B cell (primary cell): ENCODE results near the gene BANP. TPM values are rescaled to one million over a fixed set of nuclear protein-coding genes. Genes with fewer than 3 reads are reported as not detected.

Experiments
- ATAC-seq: fragments of 200-7000 bp; cut with Tn5 transposase; one replicate; pipeline ENCODE4 v1.10.0; 2021; ENCODE audit warnings: low read depth, mild to moderate bottlenecking, moderate number of reproducible peaks, moderate library complexity
- CTCF ChIA-PET: fragments of 350-600 bp; sonication (Branson Sonifier 250); formaldehyde crosslinking; loops from one replicate; lab custom pipeline; 2021; ENCODE audit warnings: antibody characterized with exemption, inconsistent platforms; lab: Charles Lee
- POLR2A ChIA-PET: fragments of 350-600 bp; sonication (Branson Sonifier 250); formaldehyde crosslinking; loops from one replicate; lab custom pipeline; 2021; ENCODE audit warnings: antibody characterized with exemption; lab: Charles Lee
- DNase-seq: peaks from one replicate; pipeline ENCODE4 v3.0.0; 2013
- H2AFZ ChIP-seq: 2 replicates; pipeline ENCODE4 v1.6.1; 2012; ENCODE audit warnings: mild to moderate bottlenecking, low read depth, low read length; ENCODE audit not compliant: insufficient read depth, poor library complexity, severe bottlenecking
- H3K27ac ChIP-seq, 2 donors: 1 replicate in 1 of 2; 2 replicates in 1 of 2; pipeline ENCODE4 v1.5.1; 2012 to 2013; ENCODE audit warnings: low read length in 2 of 2, mild to moderate bottlenecking in 2 of 2, moderate library complexity in 1 of 2
- H3K27me3 ChIP-seq, 4 experiments: fragments of 200-600 bp in 1 of 4; sonication (generic) in 1 of 4; replicated peaks in 1 of 4; 1 replicate in 2 of 4; 2 replicates in 2 of 4; pipeline versions ENCODE4 v1.6.1 to v1.7.0; 2013 to 2016; ENCODE audit warnings: low read length in 3 of 4, mild to moderate bottlenecking in 2 of 4, mixed read lengths in 1 of 4, moderate library complexity in 1 of 4; ENCODE audit not compliant: insufficient read depth in 4 of 4, control insufficient read depth in 3 of 4; ENCODE audit errors: control extremely low read depth in 1 of 4
- H3K36me3 ChIP-seq, 2 experiments: replicated peaks in 1 of 2; 1 replicate in 1 of 2; 2 replicates in 1 of 2; pipeline versions ENCODE4 v1.6.1 to v1.7.1; 2013; ENCODE audit warnings: low read length in 1 of 2; ENCODE audit not compliant: insufficient read depth in 2 of 2, control insufficient read depth in 1 of 2; ENCODE audit errors: control extremely low read depth in 1 of 2, extremely low read depth in 1 of 2
- H3K4me1 ChIP-seq, 2 donors: fragments of 200-600 bp in 1 of 2; sonication (generic) in 1 of 2; 1 replicate in 1 of 2; 2 replicates in 1 of 2; pipeline versions ENCODE4 v1.5.1 to v1.6.1; 2013 to 2017; ENCODE audit warnings: low read length in 2 of 2; ENCODE audit not compliant: control insufficient read depth in 2 of 2, insufficient read depth in 2 of 2
- H3K4me2 ChIP-seq: replicated peaks from 2 replicates; pipeline ENCODE3; 2012; ENCODE audit warnings: mild to moderate bottlenecking, low read depth, low read length; ENCODE audit not compliant: poor library complexity, severe bottlenecking
- H3K4me3 ChIP-seq, 5 experiments: fragments of 200-600 bp in 1 of 5; sonication (generic) in 1 of 5; 1 replicate in 3 of 5; 2 replicates in 2 of 5; pipeline versions ENCODE4 v1.5.1 to v1.7.0; 2011 to 2016; ENCODE audit warnings: low read length in 4 of 5, mild to moderate bottlenecking in 4 of 5, low read depth in 2 of 5, control low read depth in 1 of 5, moderate library complexity in 1 of 5; ENCODE audit not compliant: insufficient read depth in 1 of 5; ENCODE audit errors: control extremely low read depth in 1 of 5, extremely low read depth in 1 of 5
- H3K79me2 ChIP-seq: fragments of 200-600 bp; sonication (generic); one replicate; pipeline ENCODE4 v1.6.0; 2016; ENCODE audit warnings: low read length; ENCODE audit not compliant: control insufficient read depth, insufficient read depth
- H3K9ac ChIP-seq: fragments of 200-600 bp; sonication (generic); 2 replicates; pipeline ENCODE4 v1.6.1; 2017; ENCODE audit warnings: mild to moderate bottlenecking, low read length, moderate library complexity
- H3K9me3 ChIP-seq, 3 donors: one replicate each; pipeline versions ENCODE4 v1.6.1 to v1.7.1; 2013; ENCODE audit warnings: low read length in 2 of 3; ENCODE audit not compliant: control insufficient read depth in 2 of 3, insufficient read depth in 1 of 3; ENCODE audit errors: control extremely low read depth in 1 of 3
- H4K20me1 ChIP-seq: 2 replicates; pipeline ENCODE4 v1.6.0; 2012; ENCODE audit warnings: mild to moderate bottlenecking, low read length; ENCODE audit not compliant: insufficient read depth, control insufficient read depth, poor library complexity, severe bottlenecking
- H3K27ac Mint-ChIP-seq: one replicate; pipeline ENCODE4 v1.8.0; 2021; ENCODE audit warnings: mixed read lengths
- H3K27me3 Mint-ChIP-seq: one replicate; pipeline ENCODE4 v1.8.0; 2021; ENCODE audit warnings: mixed read lengths
- H3K4me1 Mint-ChIP-seq: one replicate; pipeline ENCODE4 v1.8.0; 2021; ENCODE audit warnings: mixed read lengths
- H3K4me3 Mint-ChIP-seq: one replicate; pipeline ENCODE4 v1.8.0; 2021; ENCODE audit warnings: mixed read lengths
- H3K9me3 Mint-ChIP-seq: one replicate; pipeline ENCODE4 v1.8.0; 2022; ENCODE audit warnings: mixed read lengths; ENCODE audit not compliant: insufficient read depth
- CTCF ChIP-seq: fragments of 200-600 bp; IDR thresholded peaks from one replicate; pipeline ENCODE4 v1.8.0; 2022; ENCODE audit warnings: antibody characterized with exemption, mild to moderate bottlenecking
- EZH2 ChIP-seq: IDR thresholded peaks from 2 replicates; pipeline ENCODE4 v1.6.1; 2012; ENCODE audit warnings: borderline replicate concordance, low read depth, mild to moderate bottlenecking, moderate library complexity, low read length; ENCODE audit not compliant: insufficient read depth, poor library complexity, severe bottlenecking
- WGBS: methylation state at CpG from one replicate; pipeline ENCODE4 v1.1.5; 2013; ENCODE audit warnings: missing lambda C conversion rate; ENCODE audit not compliant: insufficient coverage; 5-methylcytosine and 5-hydroxymethylcytosine counted together
- intact Hi-C: fragments of 100-400 bp; cut with micrococcal nuclease; formaldehyde crosslinking; loops from one replicate; pipeline ENCODE4 v1.10.0; 2022
- polyA plus RNA-seq: library from polyadenylated mRNA; depleted of rRNA; stranded (reverse); fragments of >200 nt; gene quantifications from 2 replicates; pipeline ENCODE4 v1.2.3, GENCODE V29; 2012
- total RNA-seq, 2 donors: library from RNA; stranded (reverse); fragments of 120-200 nt in 1 of 2; gene quantifications; 1 replicate in 1 of 2; 2 replicates in 1 of 2; pipeline versions ENCODE4 v1.2.3 to v1.2.4, GENCODE V29; 2013 to 2022

Gene BANP
- total and polyA plus RNA-seq, 2 donors (not counting 1 experiment from before 2014, with no cell fraction given): 44.4 to 181 TPM

- no peaks in the 10 kb centered on the region for H3K27me3 ChIP-seq
- H3K36me3 ChIP-seq: peaks cover 0 to 63% of the 10 kb centered on the region in 2 experiments
- H3K9me3 ChIP-seq: peaks cover 0 to 12% (median 0%) of the 10 kb centered on the region in 3 donors
- ChIA-PET CTCF (no interaction called here), POLR2A (interaction anchor here (0.7 kb wide), 1 partner anchor 396 kb away, joined by 3 read pairs; no protein-coding TSS in a partner anchor)
- Mint-ChIP-seq H3K27ac (peak overlapping the region; percentile 95), H3K4me3 (peak overlapping the region; percentile 82), H3K27me3 (no peaks in the 10 kb centered on the region), H3K9me3 (no peaks in the 10 kb centered on the region), H3K4me1 (peaks cover 51% of the 10 kb centered on the region)
- H3K4me2 ChIP-seq: peak overlapping the region; percentile 72
- no peak for ATAC-seq
- 79% methylated on average over 26 of the region's 27 CpGs for WGBS
- peaks cover 73% of the 10 kb centered on the region for H3K79me2 ChIP-seq
- H4K20me1 ChIP-seq: no peaks in the 10 kb centered on the region
- TF ChIP-seq CTCF: no peak
- TF ChIP-seq EZH2: no peak
- H3K9ac ChIP-seq: peak overlapping the region; percentile 40
- H3K4me3 ChIP-seq: peak overlapping the region in 3 of 5 experiments; percentile 0 to 42 (median 12)
- peak overlapping the region; percentile 82 to 97 for H3K27ac ChIP-seq
- H2AFZ ChIP-seq: no peak overlapping the region
- no peak for DNase-seq
- H3K4me1 ChIP-seq: peaks cover 50 to 58% of the 10 kb centered on the region in 2 donors
- intact Hi-C loops: loop anchor here (1.0 to 2.0 kb wide), 3 partner anchors 22 to 118 kb away; partner anchors contain the start of gene BANP
Measured at GRCh38 chr16:88068476-88069396, 117.5 kb downstream of the BANP start.
